Liver (tissue), 9 donors: ENCODE measurements around the gene AP3B1. TPM values are rescaled to one million over a fixed set of nuclear protein-coding genes. Genes with fewer than 3 reads are reported as not detected.

Source experiments
- DNase-seq: peaks from one replicate; pipeline ENCODE4 v3.0.0-alpha.2; 2017; ENCODE audit warnings: low spot score
- H3K27ac ChIP-seq, 2 donors: one replicate each; pipeline ENCODE4 v1.7.0; 2013; ENCODE audit warnings: inconsistent platforms in 2 of 2, low read length in 2 of 2, control low read depth in 1 of 2, low read depth in 1 of 2, mild to moderate bottlenecking in 1 of 2
- H3K27me3 ChIP-seq, 4 donors: one replicate each; pipeline versions ENCODE4 v1.6.1 to v1.7.0; 2013; ENCODE audit warnings: low read length in 3 of 4, inconsistent platforms in 1 of 4, mild to moderate bottlenecking in 1 of 4, moderate library complexity in 1 of 4; ENCODE audit not compliant: control insufficient read depth in 4 of 4, insufficient read depth in 4 of 4
- H3K36me3 ChIP-seq, 4 donors: one replicate each; pipeline versions ENCODE4 v1.6.1 to v1.7.0; 2013; ENCODE audit warnings: low read length in 3 of 4, mild to moderate bottlenecking in 3 of 4, low read depth in 1 of 4, moderate library complexity in 1 of 4; ENCODE audit not compliant: control insufficient read depth in 4 of 4, insufficient read depth in 3 of 4
- H3K4me1 ChIP-seq, 4 donors: one replicate each; pipeline versions ENCODE4 v1.6.1 to v1.7.0; 2013; ENCODE audit warnings: low read length in 3 of 4, mild to moderate bottlenecking in 3 of 4, moderate library complexity in 1 of 4; ENCODE audit not compliant: control insufficient read depth in 4 of 4, insufficient read depth in 4 of 4
- H3K4me3 ChIP-seq, 3 donors: one replicate each; pipeline versions ENCODE4 v1.6.1 to v1.7.0; 2013; ENCODE audit warnings: low read length in 3 of 3, control low read depth in 1 of 3, low read depth in 1 of 3, mild to moderate bottlenecking in 1 of 3
- H3K9ac ChIP-seq, 2 donors: one replicate each; pipeline ENCODE4 v1.7.0; 2013; ENCODE audit warnings: low read length in 2 of 2, mild to moderate bottlenecking in 2 of 2, moderate library complexity in 2 of 2, control low read depth in 1 of 2, low read depth in 1 of 2
- H3K9me3 ChIP-seq, 4 donors: one replicate each; pipeline versions ENCODE4 v1.6.1 to v1.7.0; 2013; ENCODE audit warnings: low read length in 3 of 4; ENCODE audit not compliant: control insufficient read depth in 4 of 4
- ATF3 ChIP-seq: IDR thresholded peaks from 2 replicates; pipeline ENCODE4 v1.6.1; 2016; ENCODE audit warnings: antibody characterized with exemption
- EGR1 ChIP-seq, 2 donors: IDR thresholded peaks; 2 replicates each; pipeline ENCODE4 v1.6.1; 2016 to 2018; ENCODE audit warnings: antibody characterized with exemption in 2 of 2, low read depth in 2 of 2
- FOXA1 ChIP-seq: IDR thresholded peaks from 2 replicates; pipeline ENCODE4 v1.6.1; 2016; ENCODE audit warnings: antibody characterized with exemption
- FOXA2 ChIP-seq: IDR thresholded peaks from 2 replicates; pipeline ENCODE4 v1.6.1; 2016; ENCODE audit warnings: antibody characterized with exemption
- GABPA ChIP-seq, 2 donors: IDR thresholded peaks in 1 of 2; conservative IDR thresholded peaks in 1 of 2; 2 replicates each; pipeline ENCODE4 v1.6.1; 2016; ENCODE audit warnings: antibody characterized with exemption in 2 of 2, mild to moderate bottlenecking in 1 of 2, moderate library complexity in 1 of 2
- HNF4A ChIP-seq, 2 donors: conservative IDR thresholded peaks; 2 replicates each; pipeline ENCODE4 v1.6.1; 2016; ENCODE audit warnings: antibody characterized with exemption in 2 of 2, mild to moderate bottlenecking in 2 of 2
- HNF4G ChIP-seq: IDR thresholded peaks from 2 replicates; pipeline ENCODE4 v1.6.1; 2016; ENCODE audit warnings: antibody characterized with exemption
- JUND ChIP-seq, 2 donors: IDR thresholded peaks; 2 replicates each; pipeline ENCODE4 v1.6.1; 2016; ENCODE audit warnings: antibody characterized with exemption in 2 of 2
- NR2F2 ChIP-seq: IDR thresholded peaks from 2 replicates; pipeline ENCODE4 v1.6.1; 2016; ENCODE audit warnings: antibody characterized with exemption
- RAD21 ChIP-seq, 2 donors: IDR thresholded peaks; 2 replicates each; pipeline ENCODE4 v1.6.1; 2016; ENCODE audit warnings: antibody characterized with exemption in 2 of 2, mild to moderate bottlenecking in 2 of 2
- RXRA ChIP-seq, 2 donors: IDR thresholded peaks; 2 replicates each; pipeline ENCODE4 v1.6.1; 2017 to 2018; ENCODE audit warnings: antibody characterized with exemption in 2 of 2, mild to moderate bottlenecking in 1 of 2
- SP1 ChIP-seq: IDR thresholded peaks from 2 replicates; pipeline ENCODE4 v1.6.1; 2018; ENCODE audit warnings: antibody characterized with exemption, mild to moderate bottlenecking
- TAF1 ChIP-seq: conservative IDR thresholded peaks from 2 replicates; pipeline ENCODE4 v1.6.1; 2016; ENCODE audit warnings: antibody characterized with exemption, mild to moderate bottlenecking
- YY1 ChIP-seq: IDR thresholded peaks from 2 replicates; pipeline ENCODE4 v1.6.1; 2016; ENCODE audit warnings: antibody characterized with exemption, mild to moderate bottlenecking
- polyA plus RNA-seq, 2 donors: library from polyadenylated mRNA; stranded (reverse) in 1 of 2; unstranded in 1 of 2; fragments of 200-250 nt in 1 of 2; fragments of >200 nt in 1 of 2; fragmentation: Nextera tagmentation in 1 of 2; extraction: Ambion mirVana in 1 of 2; gene quantifications; one replicate each; pipeline versions ENCODE4 v1.2.1 to v1.2.3, GENCODE V29; 2013 to 2015
- total RNA-seq, 2 donors: library from RNA; depleted of rRNA; stranded (reverse); fragments of >200 nt; gene quantifications; one replicate each; pipeline ENCODE4 v1.2.3, GENCODE V29; 2014
- TF ChIP-seq, protein P1 (sequence below): IDR thresholded peaks from 2 replicates; pipeline ENCODE4 v1.6.1; 2016; ENCODE audit warnings: antibody characterized with exemption
- TF ChIP-seq, protein P2 (sequence below): IDR thresholded peaks from 2 replicates; pipeline ENCODE4 v1.6.1; 2016; ENCODE audit warnings: antibody characterized with exemption
- TF ChIP-seq, protein P3 (sequence below): IDR thresholded peaks from 2 replicates; pipeline ENCODE4 v1.6.1; 2016; ENCODE audit warnings: antibody characterized with exemption, mild to moderate bottlenecking
- TF ChIP-seq, protein P4 (sequence below): fragments of 150-350 bp; IDR thresholded peaks from 2 replicates; pipeline ENCODE4 v1.5.1; 2017; ENCODE audit warnings: improper control_type of control experiment, low read depth, low read length; ENCODE audit not compliant: missing input control
- donor health status: healthy.
- donor health status: healthy.
- donor health status: healthy.
- donor health status: healthy.
- donor health status: healthy.

The AP3B1 gene
- total and polyA plus RNA-seq, 4 donors = 8.2 to 23.1 (median 14.4) TPM

- TF ChIP-seq, protein P1, sequence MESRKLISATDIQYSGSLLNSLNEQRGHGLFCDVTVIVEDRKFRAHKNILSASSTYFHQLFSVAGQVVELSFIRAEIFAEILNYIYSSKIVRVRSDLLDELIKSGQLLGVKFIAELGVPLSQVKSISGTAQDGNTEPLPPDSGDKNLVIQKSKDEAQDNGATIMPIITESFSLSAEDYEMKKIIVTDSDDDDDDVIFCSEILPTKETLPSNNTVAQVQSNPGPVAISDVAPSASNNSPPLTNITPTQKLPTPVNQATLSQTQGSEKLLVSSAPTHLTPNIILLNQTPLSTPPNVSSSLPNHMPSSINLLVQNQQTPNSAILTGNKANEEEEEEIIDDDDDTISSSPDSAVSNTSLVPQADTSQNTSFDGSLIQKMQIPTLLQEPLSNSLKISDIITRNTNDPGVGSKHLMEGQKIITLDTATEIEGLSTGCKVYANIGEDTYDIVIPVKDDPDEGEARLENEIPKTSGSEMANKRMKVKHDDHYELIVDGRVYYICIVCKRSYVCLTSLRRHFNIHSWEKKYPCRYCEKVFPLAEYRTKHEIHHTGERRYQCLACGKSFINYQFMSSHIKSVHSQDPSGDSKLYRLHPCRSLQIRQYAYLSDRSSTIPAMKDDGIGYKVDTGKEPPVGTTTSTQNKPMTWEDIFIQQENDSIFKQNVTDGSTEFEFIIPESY = no peak
- TF ChIP-seq, protein P2, sequence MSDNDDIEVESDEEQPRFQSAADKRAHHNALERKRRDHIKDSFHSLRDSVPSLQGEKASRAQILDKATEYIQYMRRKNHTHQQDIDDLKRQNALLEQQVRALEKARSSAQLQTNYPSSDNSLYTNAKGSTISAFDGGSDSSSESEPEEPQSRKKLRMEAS = no peak
- no peak for TF ChIP-seq EGR1 (IDR thresholded peaks at IDR 0.05; ENCODE audit: low read depth in 2 of 2)
Observed at GRCh38 chr5:78090002-78090401, 204.5 kb downstream of the AP3B1 start (continued).

DNA sequence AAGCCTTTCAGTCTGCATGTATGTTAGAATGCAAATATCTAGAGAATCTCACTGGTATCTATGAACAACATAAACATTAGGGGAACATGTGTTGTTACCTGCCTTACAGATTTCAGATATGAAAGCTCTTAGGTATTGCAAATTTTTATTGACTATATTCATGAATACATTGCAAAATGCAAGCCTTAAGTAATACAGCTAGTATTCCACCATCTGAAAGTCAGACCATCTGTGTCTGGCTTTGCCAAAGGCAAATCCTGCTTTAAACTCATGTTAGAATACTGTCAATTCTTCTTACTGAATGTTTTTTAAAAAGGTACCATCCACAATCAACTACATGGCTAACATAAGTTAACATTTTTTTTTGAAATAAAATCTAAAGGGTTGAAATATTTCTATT is 215.6 kb downstream of the AP3B1 start:
- Histone ChIP-seq H3K27me3 (no peaks in the 10 kb centered on the region), H3K36me3 (no peaks in the 10 kb centered on the region), H3K4me1 (no peaks in the 10 kb centered on the region), H3K9me3 (no peaks in the 10 kb centered on the region), H3K4me3 (no peak overlapping the region), H3K9ac (no peak overlapping the region), H3K27ac (no peak overlapping the region)
- TF ChIP-seq RAD21 (IDR thresholded peaks at IDR 0.05) (no peak), SP1 (no peak), FOXA1 (no peak), GABPA (IDR thresholded peaks at IDR 0.05 in 1 of 2, conservative IDR thresholded peaks at IDR 0.05 in 1 of 2) (no peak), FOXA2 (no peak), NR2F2 (no peak), ATF3 (no peak), HNF4A (conservative IDR thresholded peaks at IDR 0.05) (no peak), JUND (IDR thresholded peaks at IDR 0.05) (no peak), RXRA (IDR thresholded peaks at IDR 0.05) (no peak), HNF4G (no peak), YY1 (no peak), TAF1 (no peak), EGR1 (IDR thresholded peaks at IDR 0.05; ENCODE audit: low read depth in 2 of 2) (no peak)
- TF ChIP-seq, protein P2 = no peak
- TF ChIP-seq, protein P3, sequence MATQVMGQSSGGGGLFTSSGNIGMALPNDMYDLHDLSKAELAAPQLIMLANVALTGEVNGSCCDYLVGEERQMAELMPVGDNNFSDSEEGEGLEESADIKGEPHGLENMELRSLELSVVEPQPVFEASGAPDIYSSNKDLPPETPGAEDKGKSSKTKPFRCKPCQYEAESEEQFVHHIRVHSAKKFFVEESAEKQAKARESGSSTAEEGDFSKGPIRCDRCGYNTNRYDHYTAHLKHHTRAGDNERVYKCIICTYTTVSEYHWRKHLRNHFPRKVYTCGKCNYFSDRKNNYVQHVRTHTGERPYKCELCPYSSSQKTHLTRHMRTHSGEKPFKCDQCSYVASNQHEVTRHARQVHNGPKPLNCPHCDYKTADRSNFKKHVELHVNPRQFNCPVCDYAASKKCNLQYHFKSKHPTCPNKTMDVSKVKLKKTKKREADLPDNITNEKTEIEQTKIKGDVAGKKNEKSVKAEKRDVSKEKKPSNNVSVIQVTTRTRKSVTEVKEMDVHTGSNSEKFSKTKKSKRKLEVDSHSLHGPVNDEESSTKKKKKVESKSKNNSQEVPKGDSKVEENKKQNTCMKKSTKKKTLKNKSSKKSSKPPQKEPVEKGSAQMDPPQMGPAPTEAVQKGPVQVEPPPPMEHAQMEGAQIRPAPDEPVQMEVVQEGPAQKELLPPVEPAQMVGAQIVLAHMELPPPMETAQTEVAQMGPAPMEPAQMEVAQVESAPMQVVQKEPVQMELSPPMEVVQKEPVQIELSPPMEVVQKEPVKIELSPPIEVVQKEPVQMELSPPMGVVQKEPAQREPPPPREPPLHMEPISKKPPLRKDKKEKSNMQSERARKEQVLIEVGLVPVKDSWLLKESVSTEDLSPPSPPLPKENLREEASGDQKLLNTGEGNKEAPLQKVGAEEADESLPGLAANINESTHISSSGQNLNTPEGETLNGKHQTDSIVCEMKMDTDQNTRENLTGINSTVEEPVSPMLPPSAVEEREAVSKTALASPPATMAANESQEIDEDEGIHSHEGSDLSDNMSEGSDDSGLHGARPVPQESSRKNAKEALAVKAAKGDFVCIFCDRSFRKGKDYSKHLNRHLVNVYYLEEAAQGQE = no peak
- TF ChIP-seq, protein P1 = no peak
- TF ChIP-seq, protein P4, sequence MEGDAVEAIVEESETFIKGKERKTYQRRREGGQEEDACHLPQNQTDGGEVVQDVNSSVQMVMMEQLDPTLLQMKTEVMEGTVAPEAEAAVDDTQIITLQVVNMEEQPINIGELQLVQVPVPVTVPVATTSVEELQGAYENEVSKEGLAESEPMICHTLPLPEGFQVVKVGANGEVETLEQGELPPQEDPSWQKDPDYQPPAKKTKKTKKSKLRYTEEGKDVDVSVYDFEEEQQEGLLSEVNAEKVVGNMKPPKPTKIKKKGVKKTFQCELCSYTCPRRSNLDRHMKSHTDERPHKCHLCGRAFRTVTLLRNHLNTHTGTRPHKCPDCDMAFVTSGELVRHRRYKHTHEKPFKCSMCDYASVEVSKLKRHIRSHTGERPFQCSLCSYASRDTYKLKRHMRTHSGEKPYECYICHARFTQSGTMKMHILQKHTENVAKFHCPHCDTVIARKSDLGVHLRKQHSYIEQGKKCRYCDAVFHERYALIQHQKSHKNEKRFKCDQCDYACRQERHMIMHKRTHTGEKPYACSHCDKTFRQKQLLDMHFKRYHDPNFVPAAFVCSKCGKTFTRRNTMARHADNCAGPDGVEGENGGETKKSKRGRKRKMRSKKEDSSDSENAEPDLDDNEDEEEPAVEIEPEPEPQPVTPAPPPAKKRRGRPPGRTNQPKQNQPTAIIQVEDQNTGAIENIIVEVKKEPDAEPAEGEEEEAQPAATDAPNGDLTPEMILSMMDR = no peak
- DNase-seq = no peak
